ENCODE measurements around the gene HCN2. TPM values are rescaled to one million over a fixed set of nuclear protein-coding genes. Genes with fewer than 3 reads are reported as not detected.

The HCN2 gene
- total RNA-seq, 3 donors from 2014 or later (not counting 1 experiment from before 2014, with no cell fraction given) = 0.96 to 1.6 (median 1.1) TPM

- ATAC-seq = peak; percentile 41 to 49 (median 41)
- Histone ChIP-seq H3K36me3 (ENCODE audit: control insufficient read depth, insufficient read depth, low read length) (no peaks in the 10 kb centered on the region), H3K27me3 (ENCODE audit: control insufficient read depth, insufficient read depth, low read length) (peaks cover 4% of the 10 kb centered on the region), H3K4me3 (ENCODE audit: low read length) (peak overlapping the region; percentile 37), H3K9me3 (ENCODE audit: control insufficient read depth, insufficient read depth, low read length) (no peaks in the 10 kb centered on the region), H3K4me1 (ENCODE audit: control insufficient read depth, insufficient read depth, low read length) (peaks cover 55% of the 10 kb centered on the region), H3K27ac (ENCODE audit: low read length) (peak overlapping the region; percentile 74)
- H3K4me1 Mint-ChIP-seq = peaks cover 12 to 21% of the 10 kb centered on the region in 2 donors
- no peaks in the 10 kb centered on the region for H3K9me3 Mint-ChIP-seq
- H3K27ac Mint-ChIP-seq = peak overlapping the region; percentile 59 to 84
- H3K27me3 Mint-ChIP-seq (ENCODE audit: low read depth in 2 of 2) = peaks cover 3 to 7% of the 10 kb centered on the region in 2 donors
- H3K4me3 Mint-ChIP-seq = peak overlapping the region; percentile 82
- peak in 1 of 2 donors; percentile 83 for DNase-seq
- intact Hi-C loops (cut with micrococcal nuclease) = no loop called here
- no peak for TF ChIP-seq CTCF (IDR thresholded peaks at IDR 0.05)
- no peaks in the 10 kb centered on the region for H3K36me3 Mint-ChIP-seq
- 21% methylated on average over 36 of the region's 36 CpGs for WGBS (ENCODE audit: insufficient coverage)
These were observed 21.3 kb downstream of the HCN2 start for GRCh38 chr19:610801-611480.

GRCh38 chr19:611481-611868, 21.8 kb downstream of the HCN2 start:
- H3K9me3 ChIP-seq (ENCODE audit: control insufficient read depth, insufficient read depth, low read length) = no peaks in the 10 kb centered on the region
- intact Hi-C loops (cut with micrococcal nuclease) = no loop called here
- Mint-ChIP-seq H3K4me1 (peaks cover 12 to 21% of the 10 kb centered on the region in 2 donors), H3K9me3 (no peaks in the 10 kb centered on the region), H3K4me3 (peak overlapping the region; percentile 82), H3K27me3 (ENCODE audit: low read depth in 2 of 2) (peaks cover 3 to 7% of the 10 kb centered on the region in 2 donors), H3K36me3 (no peaks in the 10 kb centered on the region), H3K27ac (peak overlapping the region; percentile 59 to 84)
- no peak for TF ChIP-seq CTCF (IDR thresholded peaks at IDR 0.05)
- 25% methylated on average over 13 of the region's 13 CpGs for WGBS (ENCODE audit: insufficient coverage)
- no peaks in the 10 kb centered on the region for H3K36me3 ChIP-seq (ENCODE audit: control insufficient read depth, insufficient read depth, low read length)
- DNase-seq (peak; percentile 48 to 71), ATAC-seq (peak; percentile 64 to 73 (median 72))
- peak overlapping the region; percentile 37 for H3K4me3 ChIP-seq (ENCODE audit: low read length)
- H3K4me1 ChIP-seq (ENCODE audit: control insufficient read depth, insufficient read depth, low read length) = peaks cover 55% of the 10 kb centered on the region
- H3K27ac ChIP-seq (ENCODE audit: low read length) = peak overlapping the region; percentile 74
- H3K27me3 ChIP-seq (ENCODE audit: control insufficient read depth, insufficient read depth, low read length) = peaks cover 4% of the 10 kb centered on the region

GRCh38 chr19:612941-613340, 23.3 kb downstream of the HCN2 start:
- no peaks in the 10 kb centered on the region for H3K36me3 ChIP-seq (ENCODE audit: control insufficient read depth, insufficient read depth, low read length)
- Mint-ChIP-seq H3K4me3 (no peak overlapping the region), H3K36me3 (no peaks in the 10 kb centered on the region), H3K9me3 (no peaks in the 10 kb centered on the region), H3K4me1 (peaks cover 12 to 21% of the 10 kb centered on the region in 2 donors), H3K27me3 (ENCODE audit: low read depth in 2 of 2) (peaks cover 3 to 7% of the 10 kb centered on the region in 2 donors), H3K27ac (peak overlapping the region in 1 of 2 donors; percentile 36)
- H3K9me3 ChIP-seq (ENCODE audit: control insufficient read depth, insufficient read depth, low read length) = no peaks in the 10 kb centered on the region
- 77% methylated on average over 33 of the region's 33 CpGs for WGBS (ENCODE audit: insufficient coverage)
- intact Hi-C loops (cut with micrococcal nuclease) = no loop called here
- no peak overlapping the region for H3K27ac ChIP-seq (ENCODE audit: low read length)
- peaks cover 4% of the 10 kb centered on the region for H3K27me3 ChIP-seq (ENCODE audit: control insufficient read depth, insufficient read depth, low read length)
- H3K4me3 ChIP-seq (ENCODE audit: low read length) = no peak overlapping the region
- ATAC-seq = no peak
- DNase-seq = no peak
- TF ChIP-seq CTCF (IDR thresholded peaks at IDR 0.05) = no peak
- H3K4me1 ChIP-seq (ENCODE audit: control insufficient read depth, insufficient read depth, low read length) = peaks cover 53% of the 10 kb centered on the region

Data from natural killer cell (primary cell).